Skeletal muscle satellite cell (primary cell): Measurements from ENCODE around the gene CDHR3.

ENCODE experiments used
- H3K27me3 ChIP-seq: 2 replicates; pipeline ENCODE4 v1.7.0; 2013; ENCODE audit warnings: low read length; ENCODE audit not compliant: control insufficient read depth, insufficient read depth
- H3K36me3 ChIP-seq: 2 replicates; pipeline ENCODE4 v1.7.0; 2013; ENCODE audit warnings: mild to moderate bottlenecking, control low read depth, low read length; ENCODE audit not compliant: insufficient read depth
- H3K4me1 ChIP-seq: 2 replicates; pipeline ENCODE4 v1.7.0; 2013; ENCODE audit warnings: low read length; ENCODE audit not compliant: control insufficient read depth, insufficient read depth
- H3K4me2 ChIP-seq: 2 replicates; pipeline ENCODE4 v1.7.0; 2013; ENCODE audit warnings: mild to moderate bottlenecking, low read length
- H3K4me3 ChIP-seq: 2 replicates; pipeline ENCODE4 v1.7.0; 2013; ENCODE audit warnings: low read length
- H3K9ac ChIP-seq: 2 replicates; pipeline ENCODE4 v1.7.0; 2013; ENCODE audit warnings: mild to moderate bottlenecking, low read depth, low read length, moderate library complexity
- H3K9me3 ChIP-seq: replicated peaks from 2 replicates; pipeline ENCODE4 v1.7.0; 2013; ENCODE audit warnings: mild to moderate bottlenecking, control low read depth, low read length

CDHR3 gene

DNA sequence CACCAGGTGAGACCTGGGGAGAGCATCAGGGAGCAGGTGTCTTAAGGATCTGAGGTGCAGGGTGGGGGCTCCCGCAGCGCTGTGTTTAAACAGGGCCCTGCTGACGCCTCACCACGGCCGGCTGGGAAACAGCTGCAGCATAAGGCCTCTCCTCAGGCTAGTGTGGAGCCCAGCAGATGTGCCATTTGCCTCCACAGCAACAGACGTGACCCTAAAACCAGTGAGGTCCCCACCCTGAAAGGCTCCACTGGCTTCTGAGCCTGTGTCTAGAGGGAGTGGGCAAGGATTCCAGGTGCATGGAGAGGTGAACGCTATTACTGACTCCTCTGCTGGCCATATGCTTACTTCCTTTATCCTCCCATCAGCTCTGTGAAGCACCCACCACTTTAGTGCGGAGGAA is 101.3 kb downstream of the CDHR3 start:
- Histone ChIP-seq H3K27me3 (no peaks in the 10 kb centered on the region), H3K9ac (no peak overlapping the region), H3K4me1 (peaks cover 31% of the 10 kb centered on the region), H3K36me3 (no peaks in the 10 kb centered on the region), H3K4me3 (no peak overlapping the region), H3K9me3 (no peaks in the 10 kb centered on the region), H3K4me2 (peak overlapping the region; percentile 86)

DNA sequence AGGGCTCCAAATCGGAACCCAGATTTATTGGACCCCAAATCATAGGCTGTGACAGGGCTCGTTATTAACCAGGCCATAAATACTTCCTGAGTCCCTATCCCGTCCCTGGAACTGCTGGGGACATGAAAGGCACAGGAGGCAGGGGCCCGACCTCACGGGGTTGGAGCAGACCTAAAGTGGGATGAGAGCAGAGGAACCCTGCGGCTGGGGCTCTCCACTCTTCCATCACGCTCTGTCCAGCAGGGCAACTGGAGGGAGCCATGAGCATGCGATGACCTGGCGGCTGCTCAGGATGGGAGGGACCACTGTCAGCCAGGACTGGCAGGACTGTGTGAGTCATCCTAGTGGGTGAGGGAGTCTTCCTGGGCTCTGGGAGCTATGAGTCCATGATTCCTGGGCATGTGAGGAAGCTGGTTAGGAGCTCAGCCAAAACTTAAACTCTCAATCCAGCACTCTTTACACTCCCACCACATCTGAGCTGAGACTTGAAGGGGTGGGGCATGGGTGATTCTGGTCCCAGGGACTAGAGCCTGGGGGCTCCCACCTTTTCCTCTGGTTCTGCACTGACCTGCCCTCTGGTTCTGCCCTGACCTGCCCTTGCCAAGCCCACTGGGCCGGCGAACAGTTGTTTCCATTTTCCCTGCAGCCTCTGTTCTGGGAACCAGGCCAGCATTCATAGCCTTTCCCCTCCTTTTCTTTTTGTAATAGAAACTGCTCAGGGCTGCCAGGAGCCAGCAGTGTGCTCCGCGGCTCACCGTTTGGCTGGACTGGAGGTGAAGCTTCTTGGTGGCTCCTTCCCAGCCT is 101.9 kb downstream of the CDHR3 start:
- peak overlapping the region; percentile 61 for H3K4me3 ChIP-seq
- peak overlapping the region; percentile 38 for H3K9ac ChIP-seq
- H3K4me1 ChIP-seq = peaks cover 31% of the 10 kb centered on the region

DNA sequence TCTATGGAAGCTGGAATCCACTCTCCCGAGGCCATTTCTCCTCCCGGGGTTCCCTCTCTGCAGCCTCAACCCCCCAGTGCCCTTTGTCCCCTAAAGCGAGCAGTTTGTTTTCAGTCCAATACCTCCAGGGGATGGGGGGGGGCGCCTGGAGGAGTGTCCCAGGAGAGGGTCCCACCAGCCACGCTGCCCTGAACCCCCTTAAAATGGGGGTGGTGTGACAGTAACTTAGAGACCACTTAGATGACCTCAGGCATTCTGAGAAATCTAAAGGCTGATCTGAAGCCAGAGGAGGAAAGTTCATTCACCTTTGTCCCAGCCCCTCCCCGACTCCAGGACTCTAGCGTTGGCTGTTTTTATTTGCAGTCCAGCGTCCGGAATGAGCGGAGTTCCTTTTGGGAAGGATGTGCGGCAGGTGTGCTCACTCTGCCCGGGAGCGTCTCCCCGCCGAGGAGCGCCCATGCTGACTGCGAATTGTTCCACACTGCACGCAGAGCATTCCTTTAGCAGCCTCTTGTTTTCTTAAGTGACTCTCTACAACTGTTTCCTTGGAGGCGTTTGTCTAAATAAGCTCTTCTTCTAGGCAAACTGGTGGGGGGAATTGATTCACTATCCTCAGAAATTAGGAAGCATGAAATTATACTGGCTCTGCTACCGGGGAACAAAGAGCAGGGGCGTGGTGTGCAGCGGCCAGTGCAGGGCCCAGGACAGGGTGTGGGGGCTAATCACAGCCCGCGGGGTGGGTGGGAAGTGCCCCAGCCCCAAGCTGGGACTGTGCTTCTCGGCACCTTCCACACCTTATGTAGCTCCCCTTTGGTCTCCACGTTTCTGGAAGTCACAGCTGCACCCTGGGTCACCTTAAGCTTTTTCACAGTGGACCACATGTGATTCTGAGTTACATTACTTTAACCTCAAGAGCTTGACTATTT is 102.8 kb downstream of the CDHR3 start:
- H3K9ac ChIP-seq = peak overlapping the region; percentile 38

More for the DNA sequence above, 101.9 kb downstream of the CDHR3 start:
- peak overlapping the region; percentile 86 for H3K4me2 ChIP-seq
- H3K36me3 ChIP-seq = no peaks in the 10 kb centered on the region
- no peaks in the 10 kb centered on the region for H3K27me3 ChIP-seq
- H3K9me3 ChIP-seq = no peaks in the 10 kb centered on the region

DNA sequence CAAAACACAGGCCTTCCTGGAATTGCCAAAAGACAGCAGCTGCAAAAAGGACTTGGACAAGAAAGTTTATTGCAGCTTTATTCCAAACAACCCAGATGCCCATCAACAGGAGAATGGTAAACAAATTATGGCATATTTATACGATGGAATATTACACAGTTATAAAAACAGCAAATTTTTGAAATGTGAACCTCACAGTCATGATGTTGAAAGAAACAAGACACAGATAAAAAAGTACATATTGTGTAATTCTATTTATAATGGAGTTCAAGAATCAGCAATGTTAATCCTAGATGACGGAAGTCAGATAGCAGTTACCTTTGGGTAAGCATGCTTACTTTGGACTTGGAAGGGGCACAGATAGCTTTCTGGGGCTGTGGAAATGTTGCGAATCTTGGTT is 104.6 kb downstream of the CDHR3 start:
- Histone ChIP-seq H3K9me3 (no peaks in the 10 kb centered on the region), H3K4me3 (no peak overlapping the region), H3K4me1 (peaks cover 31% of the 10 kb centered on the region), H3K36me3 (no peaks in the 10 kb centered on the region), H3K4me2 (no peak overlapping the region), H3K9ac (no peak overlapping the region), H3K27me3 (no peaks in the 10 kb centered on the region)

More for the DNA sequence above, 102.8 kb downstream of the CDHR3 start:
- Histone ChIP-seq H3K27me3 (no peaks in the 10 kb centered on the region), H3K9me3 (no peaks in the 10 kb centered on the region), H3K4me3 (peak overlapping the region; percentile 61), H3K36me3 (no peaks in the 10 kb centered on the region), H3K4me1 (peaks cover 31% of the 10 kb centered on the region), H3K4me2 (peak overlapping the region; percentile 86)

DNA sequence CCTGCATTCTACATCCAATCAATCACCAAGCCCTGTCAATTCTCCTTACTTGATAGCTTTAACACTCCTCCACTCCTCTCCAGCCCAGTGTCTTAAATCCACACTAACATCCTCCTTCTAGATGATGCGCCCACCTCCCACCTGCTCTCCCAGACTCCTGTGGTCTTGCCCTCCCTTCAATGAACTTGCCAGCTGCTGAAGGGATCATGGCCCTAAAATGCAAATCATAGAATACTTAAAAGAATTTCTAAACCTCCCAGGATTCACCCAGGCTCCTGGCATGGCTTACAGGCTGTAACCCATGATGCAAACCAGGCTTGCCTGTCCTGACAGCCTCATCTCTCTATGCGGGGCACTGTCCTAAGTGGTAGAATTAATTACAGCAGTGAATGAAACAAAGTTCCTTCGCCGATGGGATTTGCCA is 105.5 kb downstream of the CDHR3 start:
- H3K9ac ChIP-seq = no peak overlapping the region
- H3K9me3 ChIP-seq = no peaks in the 10 kb centered on the region
- no peak overlapping the region for H3K4me2 ChIP-seq
- H3K4me1 ChIP-seq = peaks cover 31% of the 10 kb centered on the region
- no peak overlapping the region for H3K4me3 ChIP-seq
- H3K36me3 ChIP-seq = no peaks in the 10 kb centered on the region
- H3K27me3 ChIP-seq = no peaks in the 10 kb centered on the region

DNA sequence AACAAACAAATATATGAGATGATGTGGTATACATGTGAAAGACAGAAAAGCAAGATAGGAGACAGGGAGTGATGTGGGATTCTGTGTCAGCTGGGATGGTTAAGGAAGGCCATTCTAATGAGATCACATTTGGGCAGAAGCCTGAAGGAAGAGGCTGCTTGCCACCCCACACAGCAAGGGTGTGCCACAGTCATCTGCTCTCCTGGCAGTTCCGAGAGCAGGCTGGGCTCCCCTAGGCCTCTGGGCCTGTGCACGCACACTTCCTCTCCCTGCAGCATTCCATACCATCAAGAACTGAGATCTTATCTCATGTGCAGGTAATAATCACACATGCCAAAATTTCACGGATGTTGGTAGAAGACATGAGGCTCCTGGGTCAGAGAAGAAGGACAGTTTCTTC is 105.9 kb downstream of the CDHR3 start:
- H3K4me2 ChIP-seq = no peak overlapping the region
- no peak overlapping the region for H3K4me3 ChIP-seq
- no peaks in the 10 kb centered on the region for H3K9me3 ChIP-seq
- H3K27me3 ChIP-seq = no peaks in the 10 kb centered on the region
- H3K4me1 ChIP-seq = peaks cover 31% of the 10 kb centered on the region
- no peaks in the 10 kb centered on the region for H3K36me3 ChIP-seq
- H3K9ac ChIP-seq = no peak overlapping the region

DNA sequence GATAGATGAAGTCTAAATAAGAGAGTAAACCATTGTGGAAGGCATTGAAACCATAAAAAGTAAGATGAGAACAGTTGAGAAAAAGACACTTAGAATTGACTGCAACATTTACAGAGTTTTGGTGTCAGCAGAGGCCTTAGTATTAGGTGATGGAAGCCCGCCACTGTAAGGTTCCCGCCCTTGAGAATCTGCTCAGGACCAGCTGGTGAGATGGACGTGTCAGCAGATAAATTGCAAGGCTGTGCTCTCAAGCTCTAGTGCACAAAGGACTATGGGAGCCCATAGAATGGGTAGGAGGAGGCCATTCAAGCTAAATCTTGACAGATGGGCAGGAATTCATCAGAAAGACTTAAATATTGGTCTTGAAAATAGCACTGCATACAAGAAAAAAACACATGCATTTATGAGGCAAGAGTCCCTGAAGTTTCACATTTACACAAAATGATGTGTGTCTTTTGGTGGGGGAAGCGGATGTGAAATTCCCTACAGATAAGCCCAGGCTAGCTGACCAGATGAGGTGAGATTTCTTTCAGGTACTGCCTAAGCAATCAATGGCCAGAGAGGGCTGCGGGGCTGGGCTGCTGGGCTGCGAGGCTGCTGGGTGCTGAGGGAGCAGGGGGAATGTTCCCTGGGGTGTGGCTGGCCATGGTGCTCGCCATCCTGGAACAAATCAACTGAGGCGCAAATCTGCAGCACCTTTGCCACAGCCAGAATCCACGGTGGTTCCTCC is 106.6 kb downstream of the CDHR3 start:
- Histone ChIP-seq H3K4me2 (no peak overlapping the region), H3K9me3 (no peaks in the 10 kb centered on the region), H3K4me3 (no peak overlapping the region), H3K36me3 (no peaks in the 10 kb centered on the region), H3K27me3 (peaks cover 2% of the 10 kb centered on the region), H3K9ac (no peak overlapping the region), H3K4me1 (peaks cover 26% of the 10 kb centered on the region)

DNA sequence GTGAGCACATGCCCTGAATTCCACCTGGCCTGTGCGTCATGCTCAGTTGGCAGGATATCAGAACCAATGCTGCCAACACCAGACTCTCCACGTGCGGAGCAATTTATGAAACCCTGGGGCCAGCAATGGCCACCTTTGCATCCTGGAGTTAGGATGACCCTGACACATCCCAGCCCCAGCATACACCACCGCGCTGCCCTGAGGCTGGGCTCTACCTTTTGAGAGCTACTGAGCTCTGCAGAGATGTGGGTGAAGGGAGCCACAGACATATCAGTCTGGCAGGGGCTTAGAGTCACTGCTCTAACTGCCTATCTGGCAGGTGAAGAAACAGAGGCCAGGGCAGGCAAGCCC is 107.1 kb downstream of the CDHR3 start:
- no peak overlapping the region for H3K4me2 ChIP-seq
- H3K4me3 ChIP-seq = no peak overlapping the region
- H3K9ac ChIP-seq = no peak overlapping the region
- H3K36me3 ChIP-seq = no peaks in the 10 kb centered on the region
- H3K9me3 ChIP-seq = no peaks in the 10 kb centered on the region
- peaks cover 5% of the 10 kb centered on the region for H3K27me3 ChIP-seq
- peaks cover 21% of the 10 kb centered on the region for H3K4me1 ChIP-seq

DNA sequence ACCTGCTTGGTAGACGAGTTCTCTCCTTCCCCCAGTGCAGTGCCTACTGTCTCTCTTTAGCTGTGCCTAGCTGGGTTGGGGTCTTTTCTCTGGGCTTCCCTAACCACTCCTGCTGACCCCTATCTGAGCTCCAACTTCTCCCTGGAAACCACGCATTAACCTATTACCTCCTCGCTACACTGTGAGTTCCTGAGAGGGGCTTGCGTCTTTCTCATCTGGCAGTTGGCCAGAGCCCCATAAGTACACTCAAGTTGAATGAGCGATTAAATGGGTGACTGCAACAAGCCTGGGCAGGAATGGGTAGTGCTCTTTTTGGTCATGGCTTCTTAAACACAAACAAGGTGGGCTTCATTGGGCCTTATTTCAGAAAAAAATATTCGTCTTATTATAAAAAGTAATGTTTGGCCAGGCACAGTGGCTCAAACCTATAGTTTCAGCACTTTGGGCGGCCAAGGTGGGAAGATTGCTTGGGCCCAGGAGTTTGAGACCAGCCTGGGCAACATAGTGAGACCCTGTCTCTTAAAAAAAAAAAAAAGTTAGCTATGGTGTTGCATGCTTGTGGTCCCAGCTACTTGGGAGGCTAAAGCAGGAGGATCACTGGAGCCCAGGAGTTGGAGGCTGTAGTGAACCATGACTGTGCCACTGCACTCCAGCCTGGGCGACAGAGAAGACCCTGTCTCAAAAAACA is 107.6 kb downstream of the CDHR3 start:
- Histone ChIP-seq H3K9ac (no peak overlapping the region), H3K4me3 (no peak overlapping the region), H3K36me3 (no peaks in the 10 kb centered on the region), H3K4me2 (no peak overlapping the region), H3K4me1 (peaks cover 15% of the 10 kb centered on the region), H3K9me3 (no peaks in the 10 kb centered on the region), H3K27me3 (peaks cover 5% of the 10 kb centered on the region)

DNA sequence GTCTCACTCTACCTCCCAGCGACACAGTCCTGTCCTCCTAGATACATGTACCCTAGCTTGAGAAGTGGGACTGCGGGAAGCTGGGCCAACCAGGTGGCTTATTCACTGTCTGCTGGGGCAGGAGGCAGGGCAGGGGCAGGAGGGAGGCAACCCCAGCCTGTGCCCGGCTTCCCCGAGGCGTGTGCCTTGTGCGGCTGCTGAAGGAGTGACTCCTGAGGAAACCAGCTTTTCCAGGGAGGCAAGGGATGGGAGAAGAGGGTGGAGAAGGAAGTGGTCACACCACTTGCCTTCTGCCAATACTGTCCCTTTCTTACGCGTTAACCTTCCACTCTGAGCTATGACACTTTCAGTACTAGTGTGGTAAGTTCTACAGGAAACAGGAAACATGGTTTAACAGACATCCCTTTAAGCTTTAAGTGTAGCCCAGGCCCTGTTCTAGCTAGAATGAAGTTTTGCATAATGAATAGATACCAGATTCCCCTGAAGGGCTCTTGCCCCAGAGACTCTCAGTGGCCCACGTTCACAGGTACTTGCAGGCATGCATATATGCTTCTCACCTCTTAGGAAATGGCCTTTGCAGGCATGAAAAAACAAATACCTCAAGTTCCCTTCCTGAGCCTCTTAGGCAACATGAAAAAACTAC is 108.4 kb downstream of the CDHR3 start:
- no peak overlapping the region for H3K9ac ChIP-seq
- H3K9me3 ChIP-seq = no peaks in the 10 kb centered on the region
- H3K4me1 ChIP-seq = peaks cover 10% of the 10 kb centered on the region
- no peak overlapping the region for H3K4me3 ChIP-seq
- H3K36me3 ChIP-seq = no peaks in the 10 kb centered on the region
- no peak overlapping the region for H3K4me2 ChIP-seq
- H3K27me3 ChIP-seq = peaks cover 5% of the 10 kb centered on the region
